A549 (cell line): ENCODE data around the gene DDIT4. TPM values are rescaled to one million over a fixed set of nuclear protein-coding genes. Genes with fewer than 3 reads are reported as not detected.

ENCODE experiments used
- ATAC-seq, 2 experiments: fragments of 200-7000 bp in 1 of 2; fragments of >200 bp in 1 of 2; cut with Nextera tagmentation in 1 of 2; cut with Tn5 transposase in 1 of 2; 3 replicates each; pipeline versions ENCODE4 v1.8.0 to v1.9.1; 2018 to 2020; ENCODE audit warnings: mild to moderate bottlenecking in 1 of 2, moderate library complexity in 1 of 2
- CTCF ChIA-PET: fragments of 300-600 bp; sonication (Branson Sonifier 250); formaldehyde crosslinking; extraction: SDS; loops from one replicate; lab custom pipeline; 2021; ENCODE audit warnings: antibody characterized with exemption, inconsistent platforms; lab: Yijun Ruan, JAX
- POLR2A ChIA-PET: fragments of 350-600 bp; formaldehyde crosslinking; extraction: SDS; loops from one replicate; lab custom pipeline; 2021; ENCODE audit warnings: antibody characterized with exemption, inconsistent platforms; lab: Yijun Ruan, JAX
- DNase-seq, 2 experiments: peaks; one replicate each; pipeline versions ENCODE4 v3.0.0 to v3.0.0-alpha.2; 2011 to 2016; ENCODE audit warnings: low read depth in 1 of 2, low spot score in 1 of 2
- FAIRE-seq: peaks from 2 replicates; lab custom pipeline; 2011; peaks lifted over from hg19 to GRCh38; lab: Jason Lieb, UNC
- H3K27ac ChIP-seq, 2 experiments: fragments of >200 bp; sonication (Bioruptor Twin); formaldehyde crosslinking; 3 replicates each; pipeline ENCODE4 v1.5.1; 2016 to 2017
- H3K4me1 ChIP-seq: fragments of >200 bp; sonication (Bioruptor Twin); formaldehyde crosslinking; 3 replicates; pipeline ENCODE4 v1.6.1; 2016
- H3K4me2 ChIP-seq: fragments of >200 bp; sonication (Bioruptor Twin); formaldehyde crosslinking; 3 replicates; pipeline ENCODE4 v1.6.1; 2016
- H3K4me3 ChIP-seq: fragments of >200 bp; sonication (Bioruptor Twin); formaldehyde crosslinking; 3 replicates; pipeline ENCODE4 v1.5.1; 2016
- H3K9me3 ChIP-seq: fragments of >200 bp; sonication (Bioruptor Twin); formaldehyde crosslinking; 3 replicates; pipeline ENCODE4 v1.6.1; 2016
- ATOH8 ChIP-seq: fragments of 250-450 bp; sonication (Bioruptor Pico); IDR thresholded peaks from 2 replicates; pipeline ENCODE4 v1.5.0; 2020; ENCODE audit warnings: low read depth, mild to moderate bottlenecking, moderate library complexity
- BCL3 ChIP-seq: fragments of >200 bp; sonication (Bioruptor Twin); formaldehyde crosslinking; IDR thresholded peaks from 3 replicates; pipeline ENCODE4 v1.6.1; 2016
- CBX2 ChIP-seq: fragments of 200-600 bp; sonication (generic); IDR thresholded peaks from 2 replicates; pipeline ENCODE4 v1.6.1; 2016; ENCODE audit warnings: low read depth, mild to moderate bottlenecking, borderline replicate concordance
- CEBPB ChIP-seq, 2 experiments: fragments of >200 bp in 1 of 2; sonication (Bioruptor Twin) in 1 of 2; formaldehyde crosslinking in 1 of 2; IDR thresholded peaks; 2 replicates each; pipeline ENCODE4 v1.6.1; 2012 to 2016
- CHD2 ChIP-seq: fragments of 150-350 bp; IDR thresholded peaks from 2 replicates; pipeline ENCODE4 v1.6.1; 2014; ENCODE audit warnings: low read length; ENCODE audit not compliant: partially characterized antibody
- CHD4 ChIP-seq: fragments of 200-600 bp; sonication (generic); IDR thresholded peaks from 2 replicates; pipeline ENCODE4 v1.6.1; 2016; ENCODE audit warnings: antibody characterized with exemption, mild to moderate bottlenecking, borderline replicate concordance
- E2F6 ChIP-seq: IDR thresholded peaks from 2 replicates; pipeline ENCODE4 v1.6.1; 2012; ENCODE audit warnings: low read depth, borderline replicate concordance
- EHF ChIP-seq: fragments of 250-450 bp; sonication (Bioruptor Pico); IDR thresholded peaks from 2 replicates; pipeline ENCODE4 v1.5.0; 2020; ENCODE audit warnings: mild to moderate bottlenecking
- ELK1 ChIP-seq: fragments of 150-350 bp; IDR thresholded peaks from 2 replicates; pipeline ENCODE4 v1.6.1; 2014; ENCODE audit warnings: low read depth, mild to moderate bottlenecking, low read length
- EP300 ChIP-seq, 2 experiments: fragments of >200 bp; sonication (Bioruptor Twin); formaldehyde crosslinking; IDR thresholded peaks; 2 replicates in 1 of 2; 3 replicates in 1 of 2; pipeline ENCODE4 v1.6.1; 2016 to 2017
- ESRRA ChIP-seq: fragments of 150-350 bp; IDR thresholded peaks from 2 replicates; pipeline ENCODE4 v1.6.1; 2014; ENCODE audit warnings: mild to moderate bottlenecking, low read length, borderline replicate concordance
- FOSB ChIP-seq: fragments of 250-450 bp; sonication (Bioruptor Pico); IDR thresholded peaks from 2 replicates; pipeline ENCODE4 v1.5.0; 2020; ENCODE audit warnings: mild to moderate bottlenecking, moderate library complexity
- FOSL2 ChIP-seq, 2 experiments: fragments of 450-650 bp in 1 of 2; fragments of >200 bp in 1 of 2; sonication (Bioruptor Twin) in 1 of 2; formaldehyde crosslinking; IDR thresholded peaks; 2 replicates each; pipeline versions ENCODE4 v1.5.0 to v1.6.1; 2016 to 2020; ENCODE audit warnings: mild to moderate bottlenecking in 1 of 2, moderate library complexity in 1 of 2
- FOXS1 ChIP-seq: fragments of 250-450 bp; sonication (Bioruptor Pico); IDR thresholded peaks from 2 replicates; pipeline ENCODE4 v1.5.0; 2020; ENCODE audit warnings: mild to moderate bottlenecking, moderate library complexity
- GATA3 ChIP-seq: IDR thresholded peaks from 2 replicates; pipeline ENCODE4 v1.6.1; 2012; ENCODE audit warnings: borderline replicate concordance
- HDAC2 ChIP-seq: fragments of 200-600 bp; sonication (generic); IDR thresholded peaks from 2 replicates; pipeline ENCODE4 v1.6.1; 2016
- HES2 ChIP-seq: fragments of >200 bp; sonication (Bioruptor Twin); formaldehyde crosslinking; IDR thresholded peaks from 2 replicates; pipeline ENCODE4 v1.6.1; 2016
- HEYL ChIP-seq: fragments of 250-450 bp; sonication (Bioruptor Pico); IDR thresholded peaks from 2 replicates; pipeline ENCODE4 v1.8.0; 2021; ENCODE audit warnings: mild to moderate bottlenecking, moderate library complexity
- HOXB5 ChIP-seq: fragments of 250-450 bp; sonication (Bioruptor Pico); IDR thresholded peaks from 2 replicates; pipeline ENCODE4 v1.5.0; 2020; ENCODE audit warnings: mild to moderate bottlenecking, moderate library complexity
- JUN ChIP-seq, 2 experiments: fragments of >200 bp; sonication (Bioruptor Twin); formaldehyde crosslinking; IDR thresholded peaks; 2 replicates in 1 of 2; 3 replicates in 1 of 2; pipeline ENCODE4 v1.6.1; 2016 to 2017
- KDM1A ChIP-seq: fragments of 200-600 bp; sonication (generic); IDR thresholded peaks from 2 replicates; pipeline ENCODE4 v1.6.1; 2016; ENCODE audit warnings: low read depth, mild to moderate bottlenecking
- MAFK ChIP-seq: fragments of 450-650 bp; IDR thresholded peaks from 2 replicates; pipeline ENCODE4 v1.6.1; 2014; ENCODE audit not compliant: partially characterized antibody
- MAX ChIP-seq: IDR thresholded peaks from 2 replicates; pipeline ENCODE4 v1.6.1; 2012
- MYC ChIP-seq: IDR thresholded peaks from 2 replicates; pipeline ENCODE4 v1.6.1; 2012; ENCODE audit warnings: mild to moderate bottlenecking, inconsistent platforms, low read length, improper control_type of control experiment, borderline replicate concordance
- NFE2L2 ChIP-seq: fragments of 150-350 bp; conservative IDR thresholded peaks from 2 replicates; pipeline ENCODE4 v1.6.1; 2014; ENCODE audit warnings: low read length
- NPAS2 ChIP-seq: fragments of 250-450 bp; sonication (Bioruptor Pico); IDR thresholded peaks from 2 replicates; pipeline ENCODE4 v1.8.0; 2022; ENCODE audit warnings: mild to moderate bottlenecking, moderate library complexity, borderline replicate concordance
- NR3C1 ChIP-seq: fragments of >200 bp; sonication (Bioruptor Twin); formaldehyde crosslinking; IDR thresholded peaks from 3 replicates; pipeline ENCODE4 v1.6.1; 2017
- POLR2A ChIP-seq: IDR thresholded peaks from 2 replicates; pipeline ENCODE4 v1.6.1; 2012; ENCODE audit warnings: mild to moderate bottlenecking, low read length
- POLR2AphosphoS2 ChIP-seq: conservative IDR thresholded peaks from 2 replicates; pipeline ENCODE4 v1.6.1; 2012; ENCODE audit warnings: low read length, improper control_type of control experiment, inconsistent platforms
- RAD21 ChIP-seq, 2 experiments: fragments of >200 bp in 1 of 2; sonication (Bioruptor Twin) in 1 of 2; formaldehyde crosslinking in 1 of 2; IDR thresholded peaks in 1 of 2; conservative IDR thresholded peaks in 1 of 2; 2 replicates in 1 of 2; 3 replicates in 1 of 2; pipeline ENCODE4 v1.6.1; 2012 to 2018; ENCODE audit warnings: inconsistent platforms in 1 of 2
- RARB ChIP-seq: fragments of 250-450 bp; sonication (Bioruptor Pico); IDR thresholded peaks from 2 replicates; pipeline ENCODE4 v1.8.0; 2021; ENCODE audit warnings: mild to moderate bottlenecking, moderate library complexity
- RCOR1 ChIP-seq: fragments of 150-350 bp; IDR thresholded peaks from 2 replicates; pipeline ENCODE4 v1.6.1; 2014; ENCODE audit warnings: antibody characterized with exemption, low read length, low read depth
- RFX5 ChIP-seq: fragments of 450-650 bp; IDR thresholded peaks from 2 replicates; pipeline ENCODE4 v1.7.1; 2014; ENCODE audit warnings: antibody characterized with exemption, mild to moderate bottlenecking, moderate library complexity
- RNF2 ChIP-seq: fragments of 200-600 bp; sonication (generic); IDR thresholded peaks from 2 replicates; pipeline ENCODE4 v1.6.1; 2016; ENCODE audit warnings: low read depth, mild to moderate bottlenecking, antibody characterized with exemption, moderate library complexity, borderline replicate concordance
- SMC3 ChIP-seq: fragments of >200 bp; sonication (Bioruptor Twin); formaldehyde crosslinking; IDR thresholded peaks from 3 replicates; pipeline ENCODE4 v1.6.1; 2018; ENCODE audit warnings: inconsistent platforms
- SREBF2 ChIP-seq: fragments of 450-650 bp; IDR thresholded peaks from 2 replicates; pipeline ENCODE4 v1.6.1; 2014; ENCODE audit warnings: mild to moderate bottlenecking, moderate library complexity
- ZC3H11A ChIP-seq: fragments of 450-650 bp; IDR thresholded peaks from 2 replicates; pipeline ENCODE4 v1.6.1; 2014; ENCODE audit warnings: antibody characterized with exemption, mild to moderate bottlenecking
- ZFP36 ChIP-seq: fragments of 450-650 bp; IDR thresholded peaks from 2 replicates; pipeline ENCODE4 v1.6.1; 2014; ENCODE audit warnings: borderline replicate concordance; ENCODE audit not compliant: partially characterized antibody
- ZSCAN20 ChIP-seq: fragments of 250-450 bp; sonication (Bioruptor Pico); IDR thresholded peaks from 2 replicates; pipeline ENCODE4 v1.8.0; 2022; ENCODE audit warnings: mild to moderate bottlenecking, moderate library complexity
- WGBS: methylation state at CpG from one replicate; pipeline ENCODE4 v1.1.6; 2017; ENCODE audit errors: missing lambda C conversion rate; 5-methylcytosine and 5-hydroxymethylcytosine counted together
- polyA plus RNA-seq, 4 experiments: library from polyadenylated mRNA; depleted of rRNA in 3 of 4; stranded (reverse); fragments of >200 nt; fragmentation: RNase III in 1 of 4; extraction: RNeasy Plus Mini Kit Qiagen cat#74134 plus additional on column Dnase treatment in 1 of 4; gene quantifications; 2 replicates in 3 of 4; 3 replicates in 1 of 4; pipeline ENCODE4 v1.2.3, GENCODE V29; 2011 to 2017

The DDIT4 gene
- polyA plus RNA-seq, 2 of the 4 experiments (the other 2 are of a cell fraction), result 239 to 392 TPM

- POLR2A ChIA-PET, result interaction anchor here (0.9 to 2.8 kb wide), 3 partner anchors 12 to 49 kb away, joined by 3 to 19 read pairs (median 8); partner anchors contain the start of gene DDIT4
- Histone ChIP-seq H3K4me2 (peak overlapping the region; percentile 66), H3K4me1 (peaks cover 67% of the 10 kb centered on the region), H3K4me3 (peak overlapping the region; percentile 9; the same call in 2 of the 3 replicates), H3K27ac (peak overlapping the region; percentile 99 to 100), H3K9me3 (no peaks in the 10 kb centered on the region)
- peak in 1 of 2 experiments; percentile 60 for DNase-seq
- WGBS, result 28% methylated on average over 10 of the region's 10 CpGs
- ATAC-seq, result peak; percentile 25 to 51; a peak in 4 of 6 replicates
- no peak for FAIRE-seq
- CTCF ChIA-PET, result interaction anchor here (1.4 to 3.6 kb wide), 7 partner anchors 8 to 91 kb away, joined by 3 to 18 read pairs (median 5); no protein-coding TSS in a partner anchor
- TF ChIP-seq HES2, result no peak
- TF ChIP-seq EHF (CRISPR knock-in tag), result peak; percentile 57; the same call in 1 of the 2 replicates
- no peak for TF ChIP-seq CBX2
- peak; percentile 22; the same call in 1 of the 2 replicates for TF ChIP-seq POLR2A
- no peak for TF ChIP-seq CHD4
- TF ChIP-seq ZSCAN20 (CRISPR knock-in tag), result no peak
- no peak for TF ChIP-seq ATOH8 (CRISPR knock-in tag)
- no peak for TF ChIP-seq RFX5
- TF ChIP-seq CEBPB (IDR thresholded peaks at IDR 0.05), result no peak
- TF ChIP-seq HDAC2, result no peak
- no peak for TF ChIP-seq EP300 (IDR thresholded peaks at IDR 0.05)
- no peak for TF ChIP-seq NR3C1
- TF ChIP-seq RCOR1, result no peak
- no peak for TF ChIP-seq RNF2
- TF ChIP-seq ZFP36, result no peak
- TF ChIP-seq RAD21 (conservative IDR thresholded peaks at IDR 0.05 in 1 of 2, IDR thresholded peaks at IDR 0.05 in 1 of 2), result no peak; a peak in 1 of 5 replicates
- no peak for TF ChIP-seq GATA3
- TF ChIP-seq HOXB5, result no peak
- TF ChIP-seq ELK1, result no peak
- TF ChIP-seq SMC3, result no peak
- TF ChIP-seq RARB (CRISPR knock-in tag), result no peak
- no peak for TF ChIP-seq FOSB (CRISPR knock-in tag)
- TF ChIP-seq ZC3H11A, result no peak
- TF ChIP-seq MYC, result no peak
- TF ChIP-seq SREBF2, result no peak
- no peak for TF ChIP-seq ESRRA
- TF ChIP-seq E2F6, result no peak
- TF ChIP-seq HEYL, result no peak
- no peak for TF ChIP-seq NPAS2 (CRISPR knock-in tag)
- TF ChIP-seq POLR2AphosphoS2, result no peak
- no peak for TF ChIP-seq FOSL2 (IDR thresholded peaks at IDR 0.05)
- TF ChIP-seq FOSL2 (CRISPR knock-in tag; IDR thresholded peaks at IDR 0.05), result no peak
- TF ChIP-seq BCL3, result 0 out of 3 replicates have a peak, but pooled peaks have one; percentile 27
- no peak for TF ChIP-seq CHD2
- TF ChIP-seq MAX, result peak; percentile 59; the same call in 1 of the 2 replicates
- TF ChIP-seq NFE2L2, result no peak
- TF ChIP-seq MAFK, result no peak
- no peak; the same call in 1 of the 2 replicates for TF ChIP-seq KDM1A
- no peak for TF ChIP-seq FOXS1 (CRISPR knock-in tag)
- TF ChIP-seq JUN (IDR thresholded peaks at IDR 0.05), result 0 out of 5 replicates have a peak, but pooled peaks of 1 of the 2 experiments have one; percentile 22
Measured at GRCh38 chr10:72248468-72249151, 25.1 kb upstream of the DDIT4 start.
